GM21737 (cell line): ENCODE results near the gene ERC2.

Source experiments
- ATAC-seq: cut with Tn5 transposase; IDR thresholded peaks from one replicate; pipeline ENCODE4 v1.9.1; 2021; ENCODE audit warnings: mild to moderate bottlenecking, moderate library complexity; ENCODE audit not compliant: unreplicated experiment

ERC2 gene

GRCh38 chr3:55491296-55491816 is 976.9 kb downstream of the ERC2 start:
- no peak for ATAC-seq

- ATAC-seq = no peak
Observed at GRCh38 chr3:55490276-55490913, 977.9 kb downstream of the ERC2 start.

GRCh38 chr3:55489798-55490132 is 978.5 kb downstream of the ERC2 start:
- no peak for ATAC-seq

GRCh38 chr3:55488398-55489055 is 979.7 kb downstream of the ERC2 start:
- ATAC-seq = no peak

GRCh38 chr3:55487381-55488241 is 980.7 kb downstream of the ERC2 start:
- ATAC-seq = no peak

GRCh38 chr3:55486857-55487380 is 981.3 kb downstream of the ERC2 start, which contains the start of gene WNT5A:
Gene WNT5A, minus strand, starts transcription at chr3:55487306. Its CDS starts 321 bp downstream, at chr3:55486985.
- ATAC-seq = no peak

GRCh38 chr3:55486101-55486856 is 982.0 kb downstream of the ERC2 start:
- no peak for ATAC-seq

GRCh38 chr3:55484801-55485791 is 983.2 kb downstream of the ERC2 start:
- no peak for ATAC-seq

- no peak for ATAC-seq
Observed at GRCh38 chr3:55484191-55484689, 984.0 kb downstream of the ERC2 start.

GRCh38 chr3:55483196-55484095 is 984.8 kb downstream of the ERC2 start:
- no peak for ATAC-seq

GRCh38 chr3:55482496-55483195 is 985.6 kb downstream of the ERC2 start:
- ATAC-seq = no peak

- ATAC-seq = no peak
Observed at GRCh38 chr3:55481744-55482495, 986.3 kb downstream of the ERC2 start.

GRCh38 chr3:55480911-55481743 is 987.1 kb downstream of the ERC2 start:
- ATAC-seq = no peak

- ATAC-seq = no peak
Observed at GRCh38 chr3:55477306-55478303, 990.7 kb downstream of the ERC2 start.

GRCh38 chr3:55476515-55476914 is 991.8 kb downstream of the ERC2 start:
- ATAC-seq = no peak
